Prostate gland (tissue), 2 donors: ENCODE results near the gene PGC. TPM values are rescaled to one million over a fixed set of nuclear protein-coding genes. Genes with fewer than 3 reads are reported as not detected.

Source experiments
- DNase-seq: peaks from one replicate; pipeline ENCODE4 v3.0.0-alpha.2; 2019; ENCODE audit warnings: low spot score
- H3K27ac ChIP-seq, 2 donors: fragments of 200-600 bp; sonication (generic); 2 replicates each; pipeline ENCODE4 v1.5.1; 2017 to 2019
- H3K27me3 ChIP-seq: fragments of 200-600 bp; sonication (generic); replicated peaks from 2 replicates; pipeline ENCODE4 v1.5.1; 2019; ENCODE audit not compliant: insufficient read depth
- H3K36me3 ChIP-seq, 2 donors: fragments of 200-600 bp; sonication (generic); 1 replicate in 1 of 2; 2 replicates in 1 of 2; pipeline versions ENCODE4 v1.5.1 to v1.8.1; 2017 to 2019
- H3K4me1 ChIP-seq: fragments of 200-600 bp; sonication (generic); replicated peaks from 2 replicates; pipeline ENCODE4 v1.5.1; 2019
- H3K4me3 ChIP-seq, 2 donors: fragments of 200-600 bp; sonication (generic); 2 replicates each; pipeline ENCODE4 v1.5.1; 2017 to 2019
- H3K9me3 ChIP-seq: fragments of 200-600 bp; sonication (generic); 2 replicates; pipeline ENCODE4 v1.5.1; 2017
- POLR2A ChIP-seq: fragments of 450-650 bp; IDR thresholded peaks from one replicate; pipeline ENCODE4 v1.6.1; 2016; ENCODE audit warnings: antibody characterized with exemption, mild to moderate bottlenecking
- POLR2AphosphoS5 ChIP-seq: sonication (generic); formaldehyde crosslinking; IDR thresholded peaks from one replicate; pipeline ENCODE4 v1.6.1; 2017; ENCODE audit warnings: antibody characterized with exemption
- WGBS: methylation state at CpG from one replicate; pipeline ENCODE4 v1.1.5; 2018; 5-methylcytosine and 5-hydroxymethylcytosine counted together
- intact Hi-C: fragments of 100-400 bp; cut with DNase I; formaldehyde crosslinking; loops from one replicate; pipeline ENCODE4 v1.14.2; 2022
- total RNA-seq, 2 donors: library from RNA; depleted of rRNA; stranded (reverse); fragments of >200 nt; gene quantifications; one replicate each; pipeline ENCODE4 v1.1.0, GENCODE V29; 2016
- TF ChIP-seq, protein P1 (sequence below), 4 experiments: fragments of 200-600 bp in 2 of 4; fragments of 450-650 bp in 2 of 4; sonication (generic) in 2 of 4; IDR thresholded peaks; 1 replicate in 3 of 4; 2 replicates in 1 of 4; pipeline ENCODE4 v1.5.1; 2016 to 2019; ENCODE audit warnings: antibody characterized with exemption in 4 of 4, mild to moderate bottlenecking in 2 of 4, moderate library complexity in 2 of 4

PGC gene
- total RNA-seq, 2 donors from 2014 or later = 18.4 to 391 TPM

DNA sequence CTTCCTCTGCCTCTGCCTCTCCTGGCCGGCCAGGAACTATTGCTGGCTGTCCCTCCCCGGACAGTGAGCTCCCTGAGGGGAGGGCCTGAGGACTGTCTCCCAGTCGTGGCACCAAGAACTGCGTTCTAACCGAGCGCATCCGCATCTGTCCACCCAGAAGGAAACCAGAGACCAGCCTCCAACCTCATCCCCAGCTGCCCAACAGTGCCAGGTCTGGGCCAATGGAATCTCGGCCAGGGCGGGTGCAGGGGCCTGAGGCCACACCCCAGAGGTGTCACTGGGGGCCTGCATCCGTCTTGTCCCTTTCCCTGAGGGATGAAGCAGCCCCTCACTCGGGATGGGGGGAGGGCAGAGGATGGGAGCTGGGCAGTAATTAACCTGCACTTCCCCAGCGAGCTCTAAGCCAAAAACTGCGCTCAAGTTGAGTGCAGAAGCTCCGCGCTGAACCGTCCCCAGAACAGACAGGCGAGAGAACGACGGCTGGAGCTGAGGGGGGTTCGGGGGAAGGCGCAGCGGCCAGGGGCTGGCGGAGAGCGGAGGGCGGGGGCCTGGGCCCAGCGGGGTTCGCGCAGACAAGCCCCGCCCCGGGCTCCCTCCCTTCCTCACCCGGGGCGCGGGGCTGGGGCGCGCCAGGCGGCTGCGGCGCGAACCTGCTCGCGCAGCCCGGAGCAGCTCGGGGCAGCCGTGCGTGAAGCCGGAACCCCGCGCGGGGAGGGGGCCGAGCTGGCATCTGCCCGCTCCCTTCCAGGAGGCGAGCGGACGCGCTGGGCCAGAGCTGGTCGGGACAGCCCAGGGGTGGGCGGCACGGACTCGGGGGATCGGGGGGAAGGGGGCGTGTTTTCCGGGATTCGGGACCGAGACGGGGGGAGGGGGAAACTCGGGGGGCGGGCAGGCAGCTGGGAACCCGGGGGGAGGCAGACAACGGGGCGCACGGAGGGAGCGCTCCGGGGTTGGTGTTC, 13.2 kb downstream of the PGC start:
- WGBS = under 1% methylated on average over 53 of the region's 73 CpGs
- intact Hi-C loops = loop anchor here (1.0 to 2.0 kb wide), 2 partner anchors 28 to 53 kb away; partner anchors contain the start of gene TOMM6
- peak overlapping the region; percentile 98 to 99 for H3K27ac ChIP-seq
- no peaks in the 10 kb centered on the region for H3K9me3 ChIP-seq
- H3K36me3 ChIP-seq = no peaks in the 10 kb centered on the region
- TF ChIP-seq POLR2AphosphoS5 (peak; percentile 59), POLR2A (peak; percentile 80)
- TF ChIP-seq, protein P1, sequence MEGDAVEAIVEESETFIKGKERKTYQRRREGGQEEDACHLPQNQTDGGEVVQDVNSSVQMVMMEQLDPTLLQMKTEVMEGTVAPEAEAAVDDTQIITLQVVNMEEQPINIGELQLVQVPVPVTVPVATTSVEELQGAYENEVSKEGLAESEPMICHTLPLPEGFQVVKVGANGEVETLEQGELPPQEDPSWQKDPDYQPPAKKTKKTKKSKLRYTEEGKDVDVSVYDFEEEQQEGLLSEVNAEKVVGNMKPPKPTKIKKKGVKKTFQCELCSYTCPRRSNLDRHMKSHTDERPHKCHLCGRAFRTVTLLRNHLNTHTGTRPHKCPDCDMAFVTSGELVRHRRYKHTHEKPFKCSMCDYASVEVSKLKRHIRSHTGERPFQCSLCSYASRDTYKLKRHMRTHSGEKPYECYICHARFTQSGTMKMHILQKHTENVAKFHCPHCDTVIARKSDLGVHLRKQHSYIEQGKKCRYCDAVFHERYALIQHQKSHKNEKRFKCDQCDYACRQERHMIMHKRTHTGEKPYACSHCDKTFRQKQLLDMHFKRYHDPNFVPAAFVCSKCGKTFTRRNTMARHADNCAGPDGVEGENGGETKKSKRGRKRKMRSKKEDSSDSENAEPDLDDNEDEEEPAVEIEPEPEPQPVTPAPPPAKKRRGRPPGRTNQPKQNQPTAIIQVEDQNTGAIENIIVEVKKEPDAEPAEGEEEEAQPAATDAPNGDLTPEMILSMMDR (IDR thresholded peaks at IDR 0.05) = peak in 1 of 4 experiments; percentile 11
- peak; percentile 77 for DNase-seq
- H3K27me3 ChIP-seq = no peaks in the 10 kb centered on the region
- peak overlapping the region; percentile 95 to 96 for H3K4me3 ChIP-seq
- peaks cover 33% of the 10 kb centered on the region for H3K4me1 ChIP-seq

DNA sequence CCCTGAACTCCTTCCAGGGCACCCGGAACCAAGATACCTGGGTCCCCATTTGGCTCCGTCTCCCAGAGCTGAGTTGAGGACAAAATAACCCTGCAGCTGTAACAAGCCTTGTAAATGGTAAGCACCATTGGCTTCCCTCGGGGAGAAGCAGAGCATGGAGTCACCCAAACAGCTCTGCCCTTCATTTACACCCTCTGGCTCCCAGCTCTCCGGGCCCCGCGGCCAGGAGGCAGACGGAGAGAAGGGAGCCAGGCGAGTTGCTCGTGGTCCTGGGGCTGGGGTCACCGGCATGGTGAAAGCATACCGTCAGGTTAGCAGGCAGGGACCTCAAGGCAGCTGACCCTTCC, 13.9 kb downstream of the PGC start:
- Histone ChIP-seq H3K4me3 (peak overlapping the region; percentile 95 to 96), H3K27ac (peak overlapping the region; percentile 98 to 99), H3K36me3 (no peaks in the 10 kb centered on the region), H3K4me1 (peaks cover 38% of the 10 kb centered on the region), H3K27me3 (no peaks in the 10 kb centered on the region), H3K9me3 (no peaks in the 10 kb centered on the region)
- TF ChIP-seq, protein P1 (IDR thresholded peaks at IDR 0.05) = no peak
- no peak for DNase-seq
- intact Hi-C loops = no loop called here
- 57% methylated on average over 10 of the region's 11 CpGs for WGBS

DNA sequence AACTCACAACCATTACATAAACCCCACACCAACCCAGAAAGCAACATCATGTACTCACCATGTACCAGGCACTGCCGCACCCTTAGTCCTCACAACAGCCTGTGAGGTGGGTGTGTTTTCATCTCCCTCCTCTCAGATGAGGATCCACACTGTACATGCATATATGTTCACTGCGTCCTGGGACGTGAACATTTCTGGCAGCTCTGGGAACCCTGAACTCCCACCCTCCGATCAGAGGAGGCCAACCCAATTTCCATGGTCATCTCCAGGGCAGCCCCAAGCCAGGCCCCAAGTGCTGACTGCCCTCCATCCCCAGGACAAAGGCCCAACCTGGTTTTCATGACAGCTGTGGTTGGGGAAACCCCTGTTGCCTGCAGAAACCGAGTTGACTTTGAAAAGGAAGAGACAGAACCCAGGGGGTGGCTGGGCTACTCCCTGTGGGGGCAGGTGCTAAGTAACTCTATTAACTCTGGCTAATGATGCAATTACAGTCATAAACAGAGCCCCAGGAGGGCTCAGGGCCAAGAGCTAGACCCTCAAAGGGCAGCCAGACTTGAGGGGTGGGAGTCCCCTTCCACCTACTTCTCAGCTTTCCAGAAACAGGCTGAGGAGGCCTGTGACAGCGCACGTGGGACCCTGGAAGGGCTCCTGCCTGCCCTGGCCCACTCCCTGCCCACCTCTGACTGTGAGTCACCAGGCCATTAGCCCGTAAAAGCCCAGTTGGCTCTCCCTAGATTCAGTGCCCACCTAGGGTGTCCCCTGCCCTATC, 14.4 kb downstream of the PGC start:
- Histone ChIP-seq H3K27ac (peak overlapping the region; percentile 98 to 99), H3K4me3 (peak overlapping the region in 1 of 2 donors; percentile 96), H3K9me3 (no peaks in the 10 kb centered on the region), H3K36me3 (no peaks in the 10 kb centered on the region), H3K4me1 (peaks cover 44% of the 10 kb centered on the region), H3K27me3 (no peaks in the 10 kb centered on the region)
- TF ChIP-seq POLR2AphosphoS5 (peak; percentile 21), POLR2A (no peak)
- TF ChIP-seq, protein P1 (IDR thresholded peaks at IDR 0.05) = no peak
- DNase-seq = peak; percentile 30
- 61% methylated on average over 8 of the region's 8 CpGs for WGBS
- intact Hi-C loops = no loop called here

DNA sequence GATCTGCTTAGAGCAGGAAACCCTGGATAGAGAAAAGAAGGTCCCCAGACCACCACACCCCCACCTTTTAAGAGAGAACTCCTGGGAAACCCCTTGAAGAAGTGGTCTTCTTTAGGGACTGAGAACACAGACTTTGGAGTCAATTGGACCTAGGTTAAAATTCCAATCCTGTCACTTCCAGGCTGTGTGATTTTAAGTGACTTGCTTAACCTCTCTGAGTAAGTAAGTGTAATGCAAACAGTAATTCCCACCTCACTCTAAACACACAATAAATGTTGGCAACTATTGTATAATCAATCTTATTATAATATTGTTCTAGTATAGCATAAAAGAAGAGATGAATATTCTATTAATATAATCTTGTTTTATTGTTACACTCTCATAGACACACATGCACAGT, 15.0 kb downstream of the PGC start:
- Histone ChIP-seq H3K9me3 (no peaks in the 10 kb centered on the region), H3K36me3 (no peaks in the 10 kb centered on the region), H3K4me3 (peak overlapping the region in 1 of 2 donors; percentile 96), H3K27me3 (no peaks in the 10 kb centered on the region), H3K27ac (peak overlapping the region in 1 of 2 donors; percentile 99), H3K4me1 (peaks cover 49% of the 10 kb centered on the region)
- no peak for DNase-seq
- intact Hi-C loops = no loop called here
- TF ChIP-seq POLR2AphosphoS5 = no peak
- TF ChIP-seq POLR2A = no peak
- TF ChIP-seq, protein P1 (IDR thresholded peaks at IDR 0.05) = no peak
